Erythroblast (primary cell): ENCODE results near the gene ATP13A4.

Experiments
- GATA1 ChIP-seq: IDR thresholded peaks from 2 replicates; pipeline ENCODE4 v1.6.1; 2011; ENCODE audit warnings: low read depth, mild to moderate bottlenecking, control low read depth, low read length, moderate library complexity
- POLR2A ChIP-seq: IDR thresholded peaks from 2 replicates; pipeline ENCODE4 v1.6.1; 2011; ENCODE audit warnings: mild to moderate bottlenecking, low read length

GRCh38 chr3:193407688-193408087 is 147.0 kb downstream of the ATP13A4 start:
- no peak for TF ChIP-seq POLR2A
- TF ChIP-seq GATA1 = no peak
